H1 (cell line): ENCODE results near the gene TARS2. TPM values are rescaled to one million over a fixed set of nuclear protein-coding genes. Genes with fewer than 3 reads are reported as not detected.

ENCODE experiments used
- CEBPB ChIP-seq: IDR thresholded peaks from 2 replicates; pipeline ENCODE4 v1.6.1; 2012; ENCODE audit warnings: low read depth, low read length
- EP300 ChIP-seq, 2 experiments: IDR thresholded peaks; 1 replicate in 1 of 2; 2 replicates in 1 of 2; pipeline ENCODE4 v1.6.1; 2011 to 2012; ENCODE audit warnings: low read depth in 2 of 2, low read length in 2 of 2, mild to moderate bottlenecking in 2 of 2, borderline replicate concordance in 1 of 2, inconsistent platforms in 1 of 2, moderate library complexity in 1 of 2
- KDM1A ChIP-seq: fragments of 200-600, 300-600 bp; sonication (generic); IDR thresholded peaks from 2 replicates; pipeline ENCODE4 v1.7.1; 2016; ENCODE audit warnings: mild to moderate bottlenecking, low read length, borderline replicate concordance
- NANOG ChIP-seq: IDR thresholded peaks from 2 replicates; pipeline ENCODE4 v1.6.1; 2011; ENCODE audit warnings: low read length, low read depth, mild to moderate bottlenecking, inconsistent platforms; ENCODE audit not compliant: insufficient read depth, poor library complexity, severe bottlenecking
- SIX5 ChIP-seq: IDR thresholded peaks from 2 replicates; pipeline ENCODE4 v1.6.1; 2011; ENCODE audit warnings: mild to moderate bottlenecking, low read depth, low read length
- polyA plus RNA-seq, 7 experiments: library from polyadenylated mRNA; depleted of rRNA in 3 of 7; stranded (reverse) in 5 of 7; unstranded in 2 of 7; fragments of >200 nt in 5 of 7; fragments of 200-250 nt in 2 of 7; gene quantifications; 1 replicate in 5 of 7; 2 replicates in 1 of 7; 4 replicates in 1 of 7; pipeline versions ENCODE4 v1.2.1 to v1.2.3, GENCODE V29; 2011 to 2013; ENCODE audit warnings: missing spikeins in 2 of 7, mixed read lengths in 2 of 7
- total RNA-seq: library from RNA; stranded (reverse); fragmentation: NEBNext Ultra II Directional; extraction: Animal tissue kit (Norgen Biotek cat#: 25700); gene quantifications from 2 replicates; pipeline ENCODE4 v1.2.1, GENCODE V29; 2021
- TF ChIP-seq, protein P1 (sequence below): IDR thresholded peaks from 2 replicates; pipeline ENCODE4 v1.6.1; 2011; ENCODE audit warnings: low read length, improper control_type of control experiment

The TARS2 gene
- total and polyA plus RNA-seq, 2 of the 8 experiments (the other 6 are each of a cell fraction or from before 2014, with no cell fraction given), result 38.9 to 39.1 TPM

DNA sequence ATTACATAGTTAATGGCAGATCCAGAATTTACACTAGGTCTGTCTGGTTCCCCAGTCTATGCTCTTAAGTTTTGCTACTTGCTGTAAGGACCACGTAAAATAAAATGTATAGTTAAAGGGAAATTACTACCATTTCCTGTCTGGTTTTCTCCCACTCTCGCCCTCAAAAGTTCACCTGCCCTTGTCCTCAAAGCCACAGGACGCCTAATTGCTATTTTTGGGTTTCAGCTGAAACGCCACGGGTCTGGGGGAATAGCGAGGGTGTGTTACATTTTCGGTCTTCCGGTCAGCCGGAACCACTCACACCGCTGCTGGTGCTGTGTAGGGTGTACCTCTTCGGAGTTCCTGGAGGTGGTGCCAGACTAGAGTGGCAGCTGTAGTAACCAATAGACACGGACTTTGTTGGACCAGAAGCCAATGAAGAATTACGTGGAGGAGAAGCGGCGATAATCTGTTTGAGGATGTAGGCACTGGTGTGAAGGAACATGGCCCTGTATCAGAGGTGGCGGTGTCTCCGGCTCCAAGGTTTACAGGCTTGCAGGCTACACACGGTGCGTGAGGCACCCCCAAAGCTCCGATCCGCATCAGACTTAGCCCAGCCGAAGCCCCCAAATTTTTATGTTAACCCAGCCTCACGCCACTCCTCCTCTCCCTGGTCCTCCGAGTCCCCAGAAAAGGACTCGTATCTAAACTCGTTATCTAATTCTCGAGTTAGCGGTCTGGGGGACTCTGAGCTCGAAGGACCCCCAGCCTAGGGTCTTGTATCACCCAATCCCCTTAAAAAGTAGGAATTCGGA lies at the start of gene TARS2 (continued):
- TF ChIP-seq SIX5 (no peak), EP300 (IDR thresholded peaks at IDR 0.05; ENCODE audit: borderline replicate concordance in 1 of 2, low read depth in 2 of 2, low read length in 2 of 2) (no peak), KDM1A (no peak), NANOG (no peak), CEBPB (no peak; the same call in 1 of the 2 replicates)
- TF ChIP-seq, protein P1, sequence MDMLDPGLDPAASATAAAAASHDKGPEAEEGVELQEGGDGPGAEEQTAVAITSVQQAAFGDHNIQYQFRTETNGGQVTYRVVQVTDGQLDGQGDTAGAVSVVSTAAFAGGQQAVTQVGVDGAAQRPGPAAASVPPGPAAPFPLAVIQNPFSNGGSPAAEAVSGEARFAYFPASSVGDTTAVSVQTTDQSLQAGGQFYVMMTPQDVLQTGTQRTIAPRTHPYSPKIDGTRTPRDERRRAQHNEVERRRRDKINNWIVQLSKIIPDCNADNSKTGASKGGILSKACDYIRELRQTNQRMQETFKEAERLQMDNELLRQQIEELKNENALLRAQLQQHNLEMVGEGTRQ, result no peak
